ENCODE results near the gene ALX3.

GRCh38 chr1:110059133-110059863 is 11.2 kb downstream of the ALX3 start:
- TF ChIP-seq CTCF (IDR thresholded peaks at IDR 0.05): no peak
- TF ChIP-seq POLR2AphosphoS5 (IDR thresholded peaks at IDR 0.05): no peak
